COLO668 (cell line): ENCODE measurements around the gene USP20.
"Not testable (repeated sequence)": the region's sequence is repeated elsewhere in the genome, so short reads cannot be mapped to it uniquely, and the experiment has no call there.

Source experiments
- DNase-seq: peaks from one replicate; lab custom pipeline; 2025; ENCODE audit not compliant: unreplicated experiment; lab: John Stamatoyannopoulos, UW

USP20 gene

GRCh38 chr9:129835128-129835859, at the start of gene USP20, which contains the start of gene C9orf78:
TSS of gene USP20 (plus strand) at chr9:129835458. CDS start at chr9:129852556, 17,098 bp downstream.
TSS of gene C9orf78 (minus strand) at chr9:129835275. CDS start at chr9:129835221, 54 bp downstream.
- DNase-seq = peak; percentile 99

GRCh38 chr9:129785866-129786265, 49.4 kb upstream of the USP20 start:
- no peak for DNase-seq

- DNase-seq = no peak
Observed at GRCh38 chr9:129786481-129786880, 48.8 kb upstream of the USP20 start.

- no peak for DNase-seq
Observed at GRCh38 chr9:129794549-129794948, 40.7 kb upstream of the USP20 start.

GRCh38 chr9:129796029-129796428, 39.2 kb upstream of the USP20 start:
- DNase-seq = not testable (repeated sequence)

- DNase-seq = no peak
Observed at GRCh38 chr9:129798973-129799372, 36.3 kb upstream of the USP20 start.

GRCh38 chr9:129801504-129801903, 33.8 kb upstream of the USP20 start:
- no peak for DNase-seq

- peak; percentile 90 for DNase-seq
Observed at GRCh38 chr9:129802833-129803675, 32.2 kb upstream of the USP20 start, which contains the start of gene TOR1B. TSS of gene TOR1B (plus strand) at chr9:129803184. CDS start at chr9:129803213, 29 bp downstream.

- DNase-seq = no peak
Observed at GRCh38 chr9:129803676-129804060, 31.6 kb upstream of the USP20 start.

GRCh38 chr9:129806061-129806460, 29.2 kb upstream of the USP20 start:
- no peak for DNase-seq

- no peak for DNase-seq
Observed at GRCh38 chr9:129809346-129809745, 25.9 kb upstream of the USP20 start.

- DNase-seq = no peak
Observed at GRCh38 chr9:129810116-129810515, 25.1 kb upstream of the USP20 start.

- DNase-seq = no peak
Observed at GRCh38 chr9:129810788-129811187, 24.5 kb upstream of the USP20 start.

GRCh38 chr9:129811967-129812363, 23.3 kb upstream of the USP20 start:
- no peak for DNase-seq

GRCh38 chr9:129812385-129812784, 22.9 kb upstream of the USP20 start:
- no peak for DNase-seq

GRCh38 chr9:129813661-129814060, 21.6 kb upstream of the USP20 start:
- no peak for DNase-seq

- DNase-seq = no peak
Observed at GRCh38 chr9:129814432-129815223, 20.6 kb upstream of the USP20 start.

- no peak for DNase-seq
Observed at GRCh38 chr9:129815278-129815677, 20.0 kb upstream of the USP20 start.

GRCh38 chr9:129816501-129817435, 18.5 kb upstream of the USP20 start:
- no peak for DNase-seq

GRCh38 chr9:129822898-129823541, 12.2 kb upstream of the USP20 start:
- DNase-seq = peak; percentile 12
